HL-60 (cell line): ENCODE results near the gene RCL1.
A peak's percentile ranks its signal among the peaks of the same experiment; 100 is the strongest.
"Not testable (repeated sequence)": the region's sequence is repeated elsewhere in the genome, so short reads cannot be mapped to it uniquely, and the experiment has no call there.

Experiments used
- DNase-seq, 2 experiments: peaks; one replicate each; pipeline ENCODE4 v3.0.0-alpha.2; 2010 to 2020; ENCODE audit warnings: low read depth in 1 of 2, low spot score in 1 of 2
- H3K27ac ChIP-seq: fragments of 250-450 bp; sonication (Bioruptor Pico); replicated peaks from 2 replicates; pipeline ENCODE4 v1.5.1; 2020; ENCODE audit warnings: mild to moderate bottlenecking, moderate library complexity
- H3K27me3 ChIP-seq: fragments of 250-450 bp; sonication (Bioruptor Pico); 2 replicates; pipeline ENCODE4 v1.5.1; 2021; ENCODE audit warnings: mild to moderate bottlenecking, moderate library complexity; ENCODE audit not compliant: insufficient read depth, poor library complexity, severe bottlenecking
- H3K4me3 ChIP-seq: replicated peaks from 2 replicates; pipeline ENCODE4 v1.5.1; 2011; ENCODE audit warnings: mild to moderate bottlenecking, control low read depth, low read length; ENCODE audit not compliant: insufficient read depth
- CTCF ChIP-seq: IDR thresholded peaks from one replicate; pipeline ENCODE4 v1.5.1; 2011; ENCODE audit warnings: low read length, control low read depth, inconsistent platforms; ENCODE audit not compliant: insufficient read depth
- GABPA ChIP-seq: IDR thresholded peaks from 2 replicates; pipeline ENCODE4 v1.6.1; 2012; ENCODE audit warnings: low read depth
- POLR2AphosphoS5 ChIP-seq: IDR thresholded peaks from 2 replicates; pipeline ENCODE4 v1.6.1; 2012; ENCODE audit warnings: low read depth
- REST ChIP-seq: IDR thresholded peaks from 2 replicates; pipeline ENCODE4 v1.6.1; 2012; ENCODE audit warnings: low read depth; ENCODE audit not compliant: insufficient replicate concordance
- SPI1 ChIP-seq: IDR thresholded peaks from 2 replicates; pipeline ENCODE4 v1.6.1; 2012; ENCODE audit warnings: low read depth, mild to moderate bottlenecking, borderline replicate concordance

Gene RCL1

GRCh38 chr9:4781408-4781807, 11.3 kb upstream of the RCL1 start:
- no peaks in the 10 kb centered on the region for H3K27me3 ChIP-seq
- no peak for DNase-seq
- no peak for TF ChIP-seq CTCF
- no peak for TF ChIP-seq POLR2AphosphoS5
- no peak for TF ChIP-seq REST
- TF ChIP-seq SPI1: no peak
- TF ChIP-seq GABPA: no peak
- H3K4me3 ChIP-seq: no peak overlapping the region
- no peak overlapping the region for H3K27ac ChIP-seq

GRCh38 chr9:4783191-4783590, 9.6 kb upstream of the RCL1 start:
- not testable (repeated sequence) for H3K4me3 ChIP-seq, H3K27ac ChIP-seq, DNase-seq, H3K27me3 ChIP-seq

GRCh38 chr9:4784403-4784802, 8.3 kb upstream of the RCL1 start:
- H3K27me3 ChIP-seq: no peaks in the 10 kb centered on the region
- TF ChIP-seq SPI1: no peak
- no peak for TF ChIP-seq CTCF
- TF ChIP-seq GABPA: no peak
- no peak for TF ChIP-seq REST
- no peak for TF ChIP-seq POLR2AphosphoS5
- DNase-seq: no peak
- H3K4me3 ChIP-seq: no peak overlapping the region
- H3K27ac ChIP-seq: no peak overlapping the region

- peak; percentile 80 for TF ChIP-seq REST
- TF ChIP-seq POLR2AphosphoS5: no peak
- Histone ChIP-seq H3K4me3 (no peak overlapping the region), H3K27me3 (no peaks in the 10 kb centered on the region), H3K27ac (no peak overlapping the region)
- no peak for DNase-seq
Measured at GRCh38 chr9:4786599-4786998, 6.1 kb upstream of the RCL1 start.
